ENCODE measurements around the gene PKNOX2.

Gene PKNOX2

GRCh38 chr11:125264100-125265022, 99.8 kb downstream of the PKNOX2 start:
- DNase-seq, result no peak

GRCh38 chr11:125267548-125267947, 103.0 kb downstream of the PKNOX2 start:
- no peak for DNase-seq

GRCh38 chr11:125268611-125269010, 104.1 kb downstream of the PKNOX2 start:
- DNase-seq, result no peak

- no peak for DNase-seq
Measured at GRCh38 chr11:125270106-125270505, 105.6 kb downstream of the PKNOX2 start.

GRCh38 chr11:125270711-125271110, 106.2 kb downstream of the PKNOX2 start:
- DNase-seq, result no peak

GRCh38 chr11:125271483-125272091, 107.0 kb downstream of the PKNOX2 start:
- no peak for DNase-seq

GRCh38 chr11:125272092-125272491, 107.5 kb downstream of the PKNOX2 start:
- no peak for DNase-seq

- no peak for DNase-seq
Measured at GRCh38 chr11:125272821-125273220, 108.3 kb downstream of the PKNOX2 start.

- DNase-seq, result no peak
Measured at GRCh38 chr11:125273519-125274000, 109.0 kb downstream of the PKNOX2 start.

- DNase-seq, result no peak
Measured at GRCh38 chr11:125274309-125274708, 109.8 kb downstream of the PKNOX2 start.

GRCh38 chr11:125274774-125275173, 110.2 kb downstream of the PKNOX2 start:
- no peak for DNase-seq

GRCh38 chr11:125275905-125276618, 111.5 kb downstream of the PKNOX2 start:
- DNase-seq, result no peak

GRCh38 chr11:125276619-125276976, 112.0 kb downstream of the PKNOX2 start:
- no peak for DNase-seq

GRCh38 chr11:125279676-125280418, 115.3 kb downstream of the PKNOX2 start:
- no peak for DNase-seq

- no peak for DNase-seq
Measured at GRCh38 chr11:125280646-125281045, 116.1 kb downstream of the PKNOX2 start.

- no peak for DNase-seq
Measured at GRCh38 chr11:125281831-125282595, 117.5 kb downstream of the PKNOX2 start.

- DNase-seq, result no peak
Measured at GRCh38 chr11:125282596-125282914, 118.0 kb downstream of the PKNOX2 start.

- no peak for DNase-seq
Measured at GRCh38 chr11:125284245-125284850, 119.8 kb downstream of the PKNOX2 start.

GRCh38 chr11:125285844-125286243, 121.3 kb downstream of the PKNOX2 start:
- DNase-seq, result peak; percentile 40

- DNase-seq, result no peak
Measured at GRCh38 chr11:125286486-125286885, 121.9 kb downstream of the PKNOX2 start.

GRCh38 chr11:125287491-125288210, 123.1 kb downstream of the PKNOX2 start:
- DNase-seq, result no peak
